Measurements from ENCODE around the gene FZD7. TPM values are rescaled to one million over a fixed set of nuclear protein-coding genes. Genes with fewer than 3 reads are reported as not detected.

Gene FZD7
- total and polyA plus RNA-seq, 2 experiments from 2014 or later: 9.4 to 21.8 TPM

GRCh38 chr2:202037086-202037485, 3.4 kb downstream of the FZD7 start:
- TF ChIP-seq CTCF (IDR thresholded peaks at IDR 0.05; ENCODE audit: low read depth, low read length): no peak
- peaks cover 6% of the 10 kb centered on the region for H3K27me3 ChIP-seq
- H3K36me3 ChIP-seq: no peaks in the 10 kb centered on the region
- H3K9me3 ChIP-seq (ENCODE audit: low read depth): no peaks in the 10 kb centered on the region
- peak overlapping the region; percentile 86 for H3K4me3 ChIP-seq
- peak overlapping the region; percentile 56 for H3K27ac ChIP-seq
- no peak for DNase-seq (ENCODE audit: low read depth in 1 of 2, low spot score in 1 of 2)
- H3K4me1 ChIP-seq (ENCODE audit: low read depth): peaks cover 43% of the 10 kb centered on the region

GRCh38 chr2:202038471-202039277, 5.0 kb downstream of the FZD7 start:
- Histone ChIP-seq H3K4me1 (ENCODE audit: low read depth) (peaks cover 43% of the 10 kb centered on the region), H3K9me3 (ENCODE audit: low read depth) (no peaks in the 10 kb centered on the region), H3K36me3 (no peaks in the 10 kb centered on the region), H3K27me3 (peaks cover 4% of the 10 kb centered on the region), H3K4me3 (peak overlapping the region; percentile 86), H3K27ac (peak overlapping the region; percentile 87)
- no peak for TF ChIP-seq CTCF (IDR thresholded peaks at IDR 0.05; ENCODE audit: low read depth, low read length)
- DNase-seq (ENCODE audit: low read depth in 1 of 2, low spot score in 1 of 2): peak in 1 of 2 donors; percentile 70

- H3K4me1 ChIP-seq (ENCODE audit: low read depth): peaks cover 43% of the 10 kb centered on the region
- peak in 1 of 2 donors; percentile 28 for DNase-seq (ENCODE audit: low read depth in 1 of 2, low spot score in 1 of 2)
These were observed 5.8 kb downstream of the FZD7 start for GRCh38 chr2:202039278-202040078.

GRCh38 chr2:202040079-202040844, 6.6 kb downstream of the FZD7 start:
- Histone ChIP-seq H3K9me3 (ENCODE audit: low read depth) (no peaks in the 10 kb centered on the region), H3K4me3 (peak overlapping the region; percentile 3), H3K4me1 (ENCODE audit: low read depth) (peaks cover 47% of the 10 kb centered on the region), H3K27ac (peak overlapping the region; percentile 87), H3K36me3 (no peaks in the 10 kb centered on the region), H3K27me3 (peaks cover 4% of the 10 kb centered on the region)
- TF ChIP-seq CTCF (IDR thresholded peaks at IDR 0.05; ENCODE audit: low read depth, low read length): no peak
- DNase-seq (ENCODE audit: low read depth in 1 of 2, low spot score in 1 of 2): no peak

More at GRCh38 chr2:202039278-202040078, 5.8 kb downstream of the FZD7 start:
- H3K27me3 ChIP-seq: peaks cover 4% of the 10 kb centered on the region
- no peaks in the 10 kb centered on the region for H3K36me3 ChIP-seq
- no peaks in the 10 kb centered on the region for H3K9me3 ChIP-seq (ENCODE audit: low read depth)
- peak overlapping the region; percentile 9 for H3K4me3 ChIP-seq
- no peak for TF ChIP-seq CTCF (IDR thresholded peaks at IDR 0.05; ENCODE audit: low read depth, low read length)
- peak overlapping the region; percentile 87 for H3K27ac ChIP-seq

- H3K4me1 ChIP-seq (ENCODE audit: low read depth): peaks cover 43% of the 10 kb centered on the region
- H3K36me3 ChIP-seq: no peaks in the 10 kb centered on the region
- no peak overlapping the region for H3K27ac ChIP-seq
- no peaks in the 10 kb centered on the region for H3K9me3 ChIP-seq (ENCODE audit: low read depth)
- no peak for TF ChIP-seq CTCF (IDR thresholded peaks at IDR 0.05; ENCODE audit: low read depth, low read length)
- no peak for DNase-seq (ENCODE audit: low read depth in 1 of 2, low spot score in 1 of 2)
- no peaks in the 10 kb centered on the region for H3K27me3 ChIP-seq
- no peak overlapping the region for H3K4me3 ChIP-seq
These were observed 8.8 kb downstream of the FZD7 start for GRCh38 chr2:202042444-202042843.
